H1 (cell line): ENCODE data around the gene SLC4A8. TPM values are rescaled to one million over a fixed set of nuclear protein-coding genes. Genes with fewer than 3 reads are reported as not detected.

Experiments
- CTCF ChIA-PET: fragments of 300-600 bp; sonication (Branson Sonifier 250); formaldehyde crosslinking; loops from one replicate; lab custom pipeline; 2021; ENCODE audit not compliant: partially characterized antibody; lab: Charles Lee
- POLR2A ChIA-PET: fragments of 300-600 bp; sonication (Branson Sonifier 250); formaldehyde crosslinking; loops from one replicate; lab custom pipeline; 2021; ENCODE audit warnings: inconsistent platforms; ENCODE audit not compliant: partially characterized antibody; lab: Charles Lee
- DNase-seq, 2 experiments: peaks; one replicate each; pipeline versions ENCODE4 v3.0.0 to v3.0.0-alpha.2; 2010 to 2022; ENCODE audit warnings: low spot score in 2 of 2, low read depth in 1 of 2, mixed read lengths in 1 of 2
- FAIRE-seq: peaks from 2 replicates; lab custom pipeline; 2011; peaks lifted over from hg19 to GRCh38; lab: Jason Lieb, UNC
- H2AFZ ChIP-seq: 2 replicates; pipeline ENCODE4 v1.8.1; 2012; ENCODE audit warnings: low read length, inconsistent platforms
- H2AK5ac ChIP-seq: 2 replicates; pipeline ENCODE4 v1.6.1; 2013; ENCODE audit warnings: low read depth, low read length
- H2BK120ac ChIP-seq: replicated peaks from 2 replicates; pipeline ENCODE3; 2013; ENCODE audit warnings: low read depth, low read length, inconsistent platforms
- H2BK12ac ChIP-seq: 2 replicates; pipeline ENCODE4 v1.6.1; 2013; ENCODE audit warnings: low read depth, low read length
- H2BK15ac ChIP-seq: 2 replicates; pipeline ENCODE4 v1.6.1; 2013; ENCODE audit warnings: low read length
- H2BK20ac ChIP-seq: 2 replicates; pipeline ENCODE4 v1.6.1; 2013; ENCODE audit warnings: low read length
- H2BK5ac ChIP-seq: 2 replicates; pipeline ENCODE4 v1.6.1; 2013; ENCODE audit warnings: low read depth, low read length
- H3K14ac ChIP-seq: 2 replicates; pipeline ENCODE4 v1.6.1; 2013; ENCODE audit warnings: inconsistent platforms; ENCODE audit not compliant: insufficient read length
- H3K18ac ChIP-seq: 2 replicates; pipeline ENCODE4 v1.6.1; 2013; ENCODE audit warnings: low read length; ENCODE audit errors: extremely low read depth
- H3K23ac ChIP-seq: 2 replicates; pipeline ENCODE4 v1.6.1; 2013; ENCODE audit warnings: inconsistent platforms; ENCODE audit not compliant: insufficient read length
- H3K23me2 ChIP-seq: 2 replicates; pipeline ENCODE4 v1.6.1; 2013; ENCODE audit warnings: low read depth, low read length
- H3K27ac ChIP-seq: 2 replicates; pipeline ENCODE4 v1.6.1; 2011; ENCODE audit warnings: low read depth, low read length, inconsistent platforms
- H3K27me3 ChIP-seq, 4 experiments: replicated peaks in 1 of 4; 1 replicate in 1 of 4; 2 replicates in 3 of 4; pipeline versions ENCODE4 v1.6.1 to v1.8.1; 2011 to 2013; ENCODE audit warnings: low read length in 3 of 4, mild to moderate bottlenecking in 3 of 4, inconsistent platforms in 2 of 4, mixed read lengths in 2 of 4, moderate library complexity in 1 of 4; ENCODE audit not compliant: control insufficient read depth in 3 of 4, insufficient read depth in 3 of 4; ENCODE audit errors: extremely low read depth in 1 of 4
- H3K36me3 ChIP-seq, 4 experiments: 2 replicates each; pipeline versions ENCODE4 v1.6.1 to v1.8.1; 2011 to 2013; ENCODE audit warnings: mild to moderate bottlenecking in 4 of 4, low read length in 3 of 4, moderate library complexity in 2 of 4, control low read depth in 1 of 4, inconsistent platforms in 1 of 4; ENCODE audit not compliant: insufficient read depth in 4 of 4, control insufficient read depth in 2 of 4
- H3K4ac ChIP-seq: replicated peaks from 2 replicates; pipeline ENCODE3; 2013; ENCODE audit warnings: low read length, low read depth, mixed read lengths, inconsistent platforms; ENCODE audit not compliant: insufficient read length
- H3K4me1 ChIP-seq, 4 experiments: replicated peaks in 1 of 4; 1 replicate in 1 of 4; 2 replicates in 3 of 4; pipeline versions ENCODE4 v1.6.1 to v1.8.1; 2011 to 2013; ENCODE audit warnings: low read length in 3 of 4, inconsistent platforms in 2 of 4, mixed read lengths in 1 of 4; ENCODE audit not compliant: insufficient read depth in 4 of 4, control insufficient read depth in 3 of 4
- H3K4me2 ChIP-seq, 2 experiments: 2 replicates each; pipeline versions ENCODE4 v1.6.1 to v1.8.1; 2011 to 2013; ENCODE audit warnings: low read depth in 2 of 2, low read length in 2 of 2, control low read depth in 1 of 2, inconsistent platforms in 1 of 2, mild to moderate bottlenecking in 1 of 2; ENCODE audit not compliant: insufficient read depth in 1 of 2
- H3K4me3 ChIP-seq, 4 experiments: fragments of 200-600, 300-600 bp in 1 of 4; sonication (generic), shearing (Covaris generic), sonication (Bioruptor Twin) in 1 of 4; 2 replicates each; pipeline versions ENCODE4 v1.5.1 to v1.8.1; 2011 to 2016; ENCODE audit warnings: low read length in 4 of 4, low read depth in 3 of 4, control low read depth in 2 of 4, inconsistent platforms in 2 of 4, mild to moderate bottlenecking in 2 of 4, mixed read lengths in 1 of 4, moderate library complexity in 1 of 4; ENCODE audit not compliant: insufficient read depth in 2 of 4; ENCODE audit errors: extremely low read depth in 1 of 4
- H3K56ac ChIP-seq: replicated peaks from 2 replicates; pipeline ENCODE3; 2013; ENCODE audit warnings: low read depth, mild to moderate bottlenecking, mixed read lengths, low read length, inconsistent platforms; ENCODE audit not compliant: insufficient read length
- H3K79me1 ChIP-seq: 2 replicates; pipeline ENCODE4 v1.6.1; 2013; ENCODE audit warnings: low read depth, low read length, control low read depth
- H3K79me2 ChIP-seq, 2 experiments: 2 replicates each; pipeline versions ENCODE4 v1.6.1 to v1.8.1; 2012 to 2013; ENCODE audit warnings: low read length in 2 of 2, mild to moderate bottlenecking in 2 of 2, inconsistent platforms in 1 of 2; ENCODE audit not compliant: insufficient read depth in 2 of 2, control insufficient read depth in 1 of 2
- H3K9ac ChIP-seq, 4 experiments: replicated peaks in 1 of 4; 1 replicate in 1 of 4; 2 replicates in 3 of 4; pipeline versions ENCODE4 v1.6.1 to v1.8.1; 2011 to 2013; ENCODE audit warnings: low read depth in 3 of 4, low read length in 3 of 4, control low read depth in 2 of 4, mild to moderate bottlenecking in 2 of 4, moderate library complexity in 2 of 4, inconsistent platforms in 1 of 4; ENCODE audit errors: extremely low read depth in 1 of 4
- H3K9me3 ChIP-seq, 2 experiments: 2 replicates each; pipeline versions ENCODE4 v1.6.1 to v1.8.1; 2012 to 2013; ENCODE audit warnings: mild to moderate bottlenecking in 2 of 2, moderate library complexity in 2 of 2, control low read depth in 1 of 2, inconsistent platforms in 1 of 2, low read depth in 1 of 2, low read length in 1 of 2, mixed read lengths in 1 of 2; ENCODE audit not compliant: insufficient read depth in 2 of 2
- H4K20me1 ChIP-seq, 2 experiments: replicated peaks in 1 of 2; 2 replicates each; pipeline versions ENCODE3 to v1.8.1; 2011 to 2013; ENCODE audit warnings: inconsistent platforms in 2 of 2, low read length in 2 of 2, mild to moderate bottlenecking in 1 of 2; ENCODE audit not compliant: insufficient read depth in 2 of 2, control insufficient read depth in 1 of 2
- H4K5ac ChIP-seq: 2 replicates; pipeline ENCODE4 v1.6.1; 2013; ENCODE audit warnings: low read length, low read depth, mixed read lengths, inconsistent platforms; ENCODE audit not compliant: insufficient read length
- H4K8ac ChIP-seq: 2 replicates; pipeline ENCODE4 v1.8.0; 2013; ENCODE audit warnings: mild to moderate bottlenecking, moderate library complexity, low read length, inconsistent platforms; ENCODE audit not compliant: insufficient read depth; ENCODE audit errors: extremely low read depth
- H4K91ac ChIP-seq: replicated peaks from 2 replicates; pipeline ENCODE3; 2013; ENCODE audit warnings: low read length, mixed read lengths, inconsistent platforms; ENCODE audit not compliant: insufficient read length
- ATF2 ChIP-seq: IDR thresholded peaks from 2 replicates; pipeline ENCODE4 v1.6.1; 2012; ENCODE audit warnings: low read length, inconsistent platforms
- GABPA ChIP-seq: IDR thresholded peaks from 2 replicates; pipeline ENCODE4 v1.6.1; 2011; ENCODE audit warnings: mild to moderate bottlenecking, low read length, moderate library complexity, borderline replicate concordance; ENCODE audit not compliant: insufficient read depth
- POU5F1 ChIP-seq: IDR thresholded peaks from 2 replicates; pipeline ENCODE4 v1.6.1; 2011; ENCODE audit warnings: low read depth, mild to moderate bottlenecking, low read length, moderate library complexity
- SIRT6 ChIP-seq: IDR thresholded peaks from one replicate; pipeline ENCODE4 v1.7.1; 2012; ENCODE audit warnings: low read length, inconsistent platforms
- SUZ12 ChIP-seq: fragments of 200-600 bp; sonication (generic); IDR thresholded peaks from 2 replicates; pipeline ENCODE4 v1.6.1; 2012; ENCODE audit warnings: mild to moderate bottlenecking, inconsistent platforms, low read length, moderate library complexity, mixed read lengths
- WGBS, 2 experiments: shearing (Covaris generic) in 1 of 2; methylation state at CpG; one replicate each; pipeline versions ENCODE4 v1.1.6 to v1.1.7; 2013 to 2015; ENCODE audit warnings: low lambda C conversion rate in 2 of 2, mixed read lengths in 2 of 2, inconsistent platforms in 1 of 2, low coverage in 1 of 2, missing lambda C conversion rate in 1 of 2; ENCODE audit not compliant: insufficient replicate concordance in 2 of 2, insufficient coverage in 1 of 2, insufficient read length in 1 of 2; ENCODE audit errors: extremely low coverage in 1 of 2, missing lambda C conversion rate in 1 of 2; 5-methylcytosine and 5-hydroxymethylcytosine counted together
- polyA plus RNA-seq, 7 experiments: library from polyadenylated mRNA; depleted of rRNA in 3 of 7; stranded (reverse) in 5 of 7; unstranded in 2 of 7; fragments of >200 nt in 5 of 7; fragments of 200-250 nt in 2 of 7; gene quantifications; 1 replicate in 5 of 7; 2 replicates in 1 of 7; 4 replicates in 1 of 7; pipeline versions ENCODE4 v1.2.1 to v1.2.3, GENCODE V29; 2011 to 2013; ENCODE audit warnings: missing spikeins in 2 of 7, mixed read lengths in 2 of 7
- total RNA-seq: library from RNA; stranded (reverse); fragmentation: NEBNext Ultra II Directional; extraction: Animal tissue kit (Norgen Biotek cat#: 25700); gene quantifications from 2 replicates; pipeline ENCODE4 v1.2.1, GENCODE V29; 2021

The SLC4A8 gene
- total and polyA plus RNA-seq, 2 of the 8 experiments (the other 6 are each of a cell fraction or from before 2014, with no cell fraction given) = 11.2 to 13.4 TPM

DNA sequence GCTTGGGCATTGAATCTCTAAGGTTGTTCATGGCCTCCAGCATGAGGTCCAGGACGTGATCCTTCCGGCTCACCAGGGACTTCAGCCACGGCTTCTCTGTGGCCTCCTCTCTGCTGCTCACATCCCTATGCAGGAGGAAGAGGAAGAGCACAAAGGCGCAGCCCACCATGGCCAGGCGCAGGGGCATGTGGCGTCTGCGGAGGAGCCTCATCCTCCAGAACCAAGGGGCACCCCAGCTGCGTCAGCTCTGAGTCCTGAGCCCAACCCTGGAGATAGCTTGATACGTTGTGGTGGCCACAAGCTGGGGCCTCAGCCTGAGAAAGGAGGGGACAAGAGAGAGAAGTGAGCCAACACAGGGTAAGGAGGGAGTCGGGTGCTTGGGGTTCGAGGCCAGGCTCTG lies 45.1 kb upstream of the SLC4A8 start:
- no peaks in the 10 kb centered on the region for H3K27me3 ChIP-seq
- no peak overlapping the region for H2AK5ac ChIP-seq
- no peaks in the 10 kb centered on the region for H4K20me1 ChIP-seq
- no peak for DNase-seq
- no peak overlapping the region for H2BK120ac ChIP-seq
- H2BK20ac ChIP-seq = no peak overlapping the region
- no peak overlapping the region for H2BK12ac ChIP-seq
- no peak overlapping the region for H3K56ac ChIP-seq
- no peak overlapping the region for H3K23ac ChIP-seq
- H3K23me2 ChIP-seq = no peaks in the 10 kb centered on the region
- no peak overlapping the region for H4K5ac ChIP-seq
- H3K4me3 ChIP-seq = no peak overlapping the region
- FAIRE-seq = no peak
- no peak overlapping the region for H3K9ac ChIP-seq
- H3K36me3 ChIP-seq = peaks cover 4 to 13% (median 8%) of the 10 kb centered on the region in 4 experiments; a peak in 6 of 8 replicates
- H3K9me3 ChIP-seq = no peaks in the 10 kb centered on the region
- H2AFZ ChIP-seq = no peak overlapping the region
- no peak overlapping the region for H4K8ac ChIP-seq
- H3K14ac ChIP-seq = no peak overlapping the region
- H3K4me2 ChIP-seq = no peak overlapping the region
- no peak overlapping the region for H3K18ac ChIP-seq
- CTCF ChIA-PET = no interaction called here
- 90% methylated on average over 11 of the region's 11 CpGs; no CpG with 5 or more reads in 1 of the 2 experiments for WGBS, 2 experiments
- H4K91ac ChIP-seq = no peak overlapping the region
- no peaks in the 10 kb centered on the region for H3K79me1 ChIP-seq
- H3K4ac ChIP-seq = no peak overlapping the region
- no peak overlapping the region for H2BK5ac ChIP-seq
- POLR2A ChIA-PET = no interaction called here
- H3K4me1 ChIP-seq = peaks cover 3 to 14% (median 7%) of the 10 kb centered on the region in 4 experiments
- no peak overlapping the region for H2BK15ac ChIP-seq
- H3K79me2 ChIP-seq = no peaks in the 10 kb centered on the region
- no peak overlapping the region for H3K27ac ChIP-seq
- TF ChIP-seq SUZ12 = no peak
- no peak for TF ChIP-seq SIRT6
- no peak for TF ChIP-seq ATF2
- TF ChIP-seq POU5F1 = no peak
- TF ChIP-seq GABPA = no peak
